BLaER1 (cell line): Measurements from ENCODE around the gene TSFM.
"Not testable (repeated sequence)": the region's sequence is repeated elsewhere in the genome, so short reads cannot be mapped to it uniquely, and the experiment has no call there.

Source experiments
- H3K27ac ChIP-seq: shearing (Covaris generic); formaldehyde crosslinking; 2 replicates; pipeline ENCODE4 v1.8.1; 2022
- H3K27me3 ChIP-seq: shearing (Covaris generic); formaldehyde crosslinking; 2 replicates; pipeline ENCODE4 v1.8.1; 2022
- H3K36me3 ChIP-seq: shearing (Covaris generic); formaldehyde crosslinking; 2 replicates; pipeline ENCODE4 v1.8.1; 2022
- H3K4me1 ChIP-seq: shearing (Covaris generic); formaldehyde crosslinking; 2 replicates; pipeline ENCODE4 v1.8.1; 2022
- H3K4me2 ChIP-seq: shearing (Covaris generic); formaldehyde crosslinking; 2 replicates; pipeline ENCODE4 v1.8.1; 2022
- H3K4me3 ChIP-seq: shearing (Covaris generic); formaldehyde crosslinking; 2 replicates; pipeline ENCODE4 v1.8.1; 2022
- H3K9ac ChIP-seq: shearing (Covaris generic); formaldehyde crosslinking; 2 replicates; pipeline ENCODE4 v1.8.1; 2022
- H3K9me3 ChIP-seq: shearing (Covaris generic); formaldehyde crosslinking; 2 replicates; pipeline ENCODE4 v1.8.1; 2022
- H4K20me1 ChIP-seq: shearing (Covaris generic); formaldehyde crosslinking; 2 replicates; pipeline ENCODE4 v1.8.1; 2022
- Cebpa-rat ChIP-seq: shearing (Covaris generic); IDR thresholded peaks from 2 replicates; pipeline ENCODE4 v1.8.1; 2022

Gene TSFM

GRCh38 chr12:57811028-57811755 is 28.6 kb downstream of the TSFM start:
- no peak overlapping the region for H3K27ac ChIP-seq
- H3K27me3 ChIP-seq = no peaks in the 10 kb centered on the region
- TF ChIP-seq Cebpa-rat = no peak
- H4K20me1 ChIP-seq = no peaks in the 10 kb centered on the region
- H3K4me1 ChIP-seq = no peaks in the 10 kb centered on the region
- H3K9ac ChIP-seq = no peak overlapping the region
- H3K36me3 ChIP-seq = peaks cover 49% of the 10 kb centered on the region
- no peak overlapping the region for H3K4me3 ChIP-seq
- H3K9me3 ChIP-seq = no peaks in the 10 kb centered on the region
- H3K4me2 ChIP-seq = no peak overlapping the region

- Histone ChIP-seq H3K4me2 (no peak overlapping the region), H4K20me1 (no peaks in the 10 kb centered on the region), H3K27ac (no peak overlapping the region), H3K27me3 (no peaks in the 10 kb centered on the region), H3K9me3 (no peaks in the 10 kb centered on the region), H3K4me1 (no peaks in the 10 kb centered on the region), H3K4me3 (no peak overlapping the region), H3K36me3 (peaks cover 32% of the 10 kb centered on the region), H3K9ac (no peak overlapping the region)
- no peak for TF ChIP-seq Cebpa-rat
These were observed 30.8 kb downstream of the TSFM start for GRCh38 chr12:57813111-57813970.

- Histone ChIP-seq H3K4me2 (no peak overlapping the region), H3K27ac (no peak overlapping the region), H4K20me1 (no peaks in the 10 kb centered on the region; the same call in 1 of the 2 replicates), H3K4me3 (no peak overlapping the region), H3K27me3 (no peaks in the 10 kb centered on the region), H3K9ac (no peak overlapping the region), H3K4me1 (no peaks in the 10 kb centered on the region), H3K9me3 (no peaks in the 10 kb centered on the region), H3K36me3 (peaks cover 32% of the 10 kb centered on the region)
- TF ChIP-seq Cebpa-rat = no peak
These were observed 31.6 kb downstream of the TSFM start for GRCh38 chr12:57813971-57814772.

- Histone ChIP-seq H3K4me2 (no peak overlapping the region), H3K36me3 (peaks cover 31% of the 10 kb centered on the region), H3K27me3 (no peaks in the 10 kb centered on the region), H3K9ac (no peak overlapping the region), H3K27ac (no peak overlapping the region), H3K4me1 (no peaks in the 10 kb centered on the region), H3K9me3 (no peaks in the 10 kb centered on the region), H4K20me1 (no peaks in the 10 kb centered on the region; the same call in 1 of the 2 replicates), H3K4me3 (no peak overlapping the region)
- TF ChIP-seq Cebpa-rat = no peak
These were observed 32.8 kb downstream of the TSFM start for GRCh38 chr12:57815177-57816000.

- no peaks in the 10 kb centered on the region for H3K4me1 ChIP-seq
- no peaks in the 10 kb centered on the region; the same call in 1 of the 2 replicates for H4K20me1 ChIP-seq
- no peaks in the 10 kb centered on the region for H3K9me3 ChIP-seq
- H3K27ac ChIP-seq = no peak overlapping the region
- no peak for TF ChIP-seq Cebpa-rat
- H3K9ac ChIP-seq = no peak overlapping the region
- H3K4me3 ChIP-seq = no peak overlapping the region
- no peaks in the 10 kb centered on the region for H3K27me3 ChIP-seq
- no peak overlapping the region for H3K4me2 ChIP-seq
- peaks cover 31% of the 10 kb centered on the region for H3K36me3 ChIP-seq
These were observed 33.6 kb downstream of the TSFM start for GRCh38 chr12:57816001-57816854.

GRCh38 chr12:57816855-57817151 is 34.2 kb downstream of the TSFM start:
- no peak overlapping the region for H3K4me3 ChIP-seq
- H3K27me3 ChIP-seq = no peaks in the 10 kb centered on the region
- H3K9me3 ChIP-seq = no peaks in the 10 kb centered on the region
- no peak for TF ChIP-seq Cebpa-rat
- no peak overlapping the region for H3K27ac ChIP-seq
- no peak overlapping the region for H3K9ac ChIP-seq
- peaks cover 36% of the 10 kb centered on the region for H3K36me3 ChIP-seq
- H4K20me1 ChIP-seq = peaks cover 4% of the 10 kb centered on the region; the same call in 1 of the 2 replicates
- H3K4me1 ChIP-seq = no peaks in the 10 kb centered on the region
- H3K4me2 ChIP-seq = no peak overlapping the region

GRCh38 chr12:57817261-57817989 is 34.8 kb downstream of the TSFM start:
- peaks cover 43% of the 10 kb centered on the region for H3K36me3 ChIP-seq
- TF ChIP-seq Cebpa-rat = no peak
- H3K4me2 ChIP-seq = no peak overlapping the region
- no peaks in the 10 kb centered on the region for H3K4me1 ChIP-seq
- H3K27me3 ChIP-seq = no peaks in the 10 kb centered on the region
- H3K27ac ChIP-seq = no peak overlapping the region
- no peak overlapping the region for H3K4me3 ChIP-seq
- H3K9ac ChIP-seq = no peak overlapping the region
- H3K9me3 ChIP-seq = no peaks in the 10 kb centered on the region
- H4K20me1 ChIP-seq = peaks cover 10% of the 10 kb centered on the region; the same call in 1 of the 2 replicates

- H3K4me2 ChIP-seq, H3K9me3 ChIP-seq, H3K27ac ChIP-seq, H3K4me3 ChIP-seq, H3K9ac ChIP-seq, H3K4me1 ChIP-seq, H3K27me3 ChIP-seq: not testable (repeated sequence)
- peaks cover 15% of the 10 kb centered on the region; the same call in 1 of the 2 replicates for H4K20me1 ChIP-seq
- peaks cover 48% of the 10 kb centered on the region for H3K36me3 ChIP-seq
These were observed 35.4 kb downstream of the TSFM start for GRCh38 chr12:57817990-57818331.

GRCh38 chr12:57820119-57820518 is 37.5 kb downstream of the TSFM start:
- not testable (repeated sequence) for H3K27me3 ChIP-seq, H3K27ac ChIP-seq, H3K4me3 ChIP-seq, H3K4me2 ChIP-seq, H3K9ac ChIP-seq, H3K9me3 ChIP-seq, H3K4me1 ChIP-seq
- H4K20me1 ChIP-seq = peaks cover 36% of the 10 kb centered on the region; the same call in 1 of the 2 replicates
- peaks cover 70% of the 10 kb centered on the region for H3K36me3 ChIP-seq

- H3K4me2 ChIP-seq, H3K27me3 ChIP-seq, H3K9ac ChIP-seq, H3K27ac ChIP-seq, H3K4me1 ChIP-seq, H3K9me3 ChIP-seq, H3K4me3 ChIP-seq: not testable (repeated sequence)
- Histone ChIP-seq H3K36me3 (peaks cover 79% of the 10 kb centered on the region), H4K20me1 (peaks cover 45% of the 10 kb centered on the region; the same call in 1 of the 2 replicates)
These were observed 38.4 kb downstream of the TSFM start for GRCh38 chr12:57821015-57821414.
